ENCODE data around the gene C10orf71. TPM values are rescaled to one million over a fixed set of nuclear protein-coding genes. Genes with fewer than 3 reads are reported as not detected.

C10orf71 gene
- polyA plus RNA-seq, 2 of the 4 experiments (the other 2 are of a cell fraction), result not detected

GRCh38 chr10:49292565-49293207 is 6.3 kb upstream of the C10orf71 start (continued):
- TF ChIP-seq ATOH8 (CRISPR knock-in tag; IDR thresholded peaks at IDR 0.05; ENCODE audit: low read depth), result no peak
- no peak for TF ChIP-seq CTCF (IDR thresholded peaks at IDR 0.05)
- TF ChIP-seq TP53 (CRISPR knock-in tag; IDR thresholded peaks at IDR 0.05), result no peak
- TF ChIP-seq RFX5 (IDR thresholded peaks at IDR 0.05), result no peak
- no peak for TF ChIP-seq RAD21 (conservative IDR thresholded peaks at IDR 0.05 in 1 of 2, IDR thresholded peaks at IDR 0.05 in 1 of 2)
- TF ChIP-seq ZNF302 (CRISPR knock-in tag; IDR thresholded peaks at IDR 0.05), result no peak
- no peak for TF ChIP-seq GATA3 (IDR thresholded peaks at IDR 0.05; ENCODE audit: borderline replicate concordance)
- TF ChIP-seq PBX3 (IDR thresholded peaks at IDR 0.05), result no peak
- TF ChIP-seq REST (IDR thresholded peaks at IDR 0.05), result no peak

GRCh38 chr10:49293208-49293603 is 5.8 kb upstream of the C10orf71 start:
- POLR2A ChIA-PET, result no interaction called here
- FAIRE-seq (no peak), DNase-seq (ENCODE audit: low read depth in 1 of 2, low spot score in 1 of 2) (no peak), ATAC-seq (no peak)
- Histone ChIP-seq H3K9me3 (no peaks in the 10 kb centered on the region), H3K4me1 (no peaks in the 10 kb centered on the region), H3K4me3 (no peak overlapping the region), H3K27ac (no peak overlapping the region), H3K4me2 (no peak overlapping the region)
- CTCF ChIA-PET, result no interaction called here
- WGBS (ENCODE audit: missing lambda C conversion rate), result 29% methylated on average over 7 of the region's 7 CpGs
- TF ChIP-seq HDAC2 (IDR thresholded peaks at IDR 0.05) (no peak), HOXB5 (CRISPR knock-in tag; IDR thresholded peaks at IDR 0.05) (no peak), CTCF (IDR thresholded peaks at IDR 0.05) (no peak), HOXB13 (CRISPR knock-in tag; IDR thresholded peaks at IDR 0.05; ENCODE audit: low read depth) (no peak), ATOH8 (CRISPR knock-in tag; IDR thresholded peaks at IDR 0.05; ENCODE audit: low read depth) (no peak), NR3C1 (IDR thresholded peaks at IDR 0.05) (no peak), ZFP36 (IDR thresholded peaks at IDR 0.05; ENCODE audit: borderline replicate concordance, partially characterized antibody) (no peak), EHF (CRISPR knock-in tag; IDR thresholded peaks at IDR 0.05) (no peak), RARB (CRISPR knock-in tag; IDR thresholded peaks at IDR 0.05) (no peak), MAZ (IDR thresholded peaks at IDR 0.05; ENCODE audit: borderline replicate concordance, low read depth, low read length) (no peak), HMGXB4 (CRISPR knock-in tag; IDR thresholded peaks at IDR 0.05; ENCODE audit: borderline replicate concordance) (no peak), POLR2A (IDR thresholded peaks at IDR 0.05; ENCODE audit: low read length) (no peak), PHF8 (IDR thresholded peaks at IDR 0.05; ENCODE audit: borderline replicate concordance, low read depth) (no peak), CBX2 (IDR thresholded peaks at IDR 0.05; ENCODE audit: borderline replicate concordance, low read depth) (no peak), MAFK (IDR thresholded peaks at IDR 0.05; ENCODE audit: partially characterized antibody) (no peak), ZSCAN20 (CRISPR knock-in tag; IDR thresholded peaks at IDR 0.05) (no peak), FOSL2 (IDR thresholded peaks at IDR 0.05) (no peak), FOSL2 (CRISPR knock-in tag; IDR thresholded peaks at IDR 0.05) (no peak), CBX8 (IDR thresholded peaks at IDR 0.05) (no peak)

All from A549 (cell line).